Mesendoderm (in vitro differentiated cells): ENCODE measurements around the gene ACSL3.
A peak's percentile ranks its signal among the peaks of the same experiment; 100 is the strongest.
"Not testable (repeated sequence)": the region's sequence is repeated elsewhere in the genome, so short reads cannot be mapped to it uniquely, and the experiment has no call there.

Experiments used
- DNase-seq: peaks from one replicate; pipeline ENCODE4 v3.0.0; 2013
- H2AK5ac ChIP-seq: 2 replicates; pipeline ENCODE4 v1.6.1; 2013; ENCODE audit warnings: low read length, inconsistent platforms
- H2BK120ac ChIP-seq: 2 replicates; pipeline ENCODE4 v1.6.1; 2013; ENCODE audit warnings: low read depth, mild to moderate bottlenecking, low read length, moderate library complexity, mixed read lengths
- H2BK15ac ChIP-seq: replicated peaks from 2 replicates; pipeline ENCODE4 v1.6.1; 2013; ENCODE audit warnings: low read depth, mild to moderate bottlenecking, moderate library complexity
- H2BK5ac ChIP-seq: 2 replicates; pipeline ENCODE4 v1.6.1; 2013; ENCODE audit warnings: low read length, inconsistent platforms
- H3K18ac ChIP-seq: 2 replicates; pipeline ENCODE4 v1.6.1; 2013; ENCODE audit warnings: mild to moderate bottlenecking, low read length, mixed read lengths
- H3K23ac ChIP-seq: one replicate; pipeline ENCODE4 v1.6.1; 2013; ENCODE audit warnings: low read length
- H3K27ac ChIP-seq: 2 replicates; pipeline ENCODE4 v1.5.1; 2013; ENCODE audit warnings: low read depth, mild to moderate bottlenecking, inconsistent platforms, low read length, moderate library complexity
- H3K27me3 ChIP-seq: 2 replicates; pipeline ENCODE4 v1.6.1; 2013; ENCODE audit warnings: low read length, control low read depth, mild to moderate bottlenecking, inconsistent platforms; ENCODE audit not compliant: insufficient read depth, poor library complexity
- H3K36me3 ChIP-seq: 2 replicates; pipeline ENCODE4 v1.6.1; 2013; ENCODE audit warnings: low read length, inconsistent platforms; ENCODE audit not compliant: control insufficient read depth, insufficient read depth
- H3K4ac ChIP-seq: one replicate; pipeline ENCODE4 v1.6.1; 2013; ENCODE audit warnings: low read depth, mild to moderate bottlenecking, low read length, moderate library complexity
- H3K4me1 ChIP-seq: 2 replicates; pipeline ENCODE4 v1.6.1; 2013; ENCODE audit warnings: low read depth, low read length, inconsistent platforms; ENCODE audit not compliant: control insufficient read depth
- H3K4me2 ChIP-seq: 2 replicates; pipeline ENCODE4 v1.6.1; 2013; ENCODE audit warnings: low read length
- H3K4me3 ChIP-seq: 2 replicates; pipeline ENCODE4 v1.5.1; 2013; ENCODE audit warnings: mild to moderate bottlenecking, low read length
- H3K56ac ChIP-seq: one replicate; pipeline ENCODE4 v1.6.1; 2013; ENCODE audit warnings: low read length
- H3K79me1 ChIP-seq: 2 replicates; pipeline ENCODE4 v1.6.1; 2013; ENCODE audit warnings: low read length, inconsistent platforms
- H3K79me2 ChIP-seq: 2 replicates; pipeline ENCODE4 v1.6.1; 2013; ENCODE audit warnings: mild to moderate bottlenecking, low read length; ENCODE audit not compliant: control insufficient read depth, insufficient read depth
- H3K9ac ChIP-seq: 2 replicates; pipeline ENCODE4 v1.6.1; 2013; ENCODE audit warnings: low read length, inconsistent platforms
- H4K5ac ChIP-seq: one replicate; pipeline ENCODE4 v1.6.1; 2013; ENCODE audit warnings: low read length
- H4K8ac ChIP-seq: one replicate; pipeline ENCODE4 v1.6.1; 2013; ENCODE audit warnings: low read depth, mild to moderate bottlenecking, control low read depth, low read length, moderate library complexity
- WGBS: extraction: QIAGEN DNeasy Blood & Tissue Kit; methylation state at CpG from one replicate; pipeline ENCODE4 v1.1.7; 2013; ENCODE audit warnings: low lambda C conversion rate, missing lambda C conversion rate; ENCODE audit not compliant: insufficient coverage; ENCODE audit errors: extremely low coverage; 5-methylcytosine and 5-hydroxymethylcytosine counted together

The ACSL3 gene

GRCh38 chr2:222912776-222913175, 51.9 kb downstream of the ACSL3 start:
- Histone ChIP-seq H4K8ac (no peak overlapping the region), H2BK5ac (no peak overlapping the region), H2AK5ac (no peak overlapping the region), H3K79me1 (peaks cover 10% of the 10 kb centered on the region), H3K4me1 (peaks cover 2% of the 10 kb centered on the region), H3K79me2 (peaks cover 24% of the 10 kb centered on the region), H3K4ac (no peak overlapping the region), H3K23ac (no peak overlapping the region), H3K9ac (no peak overlapping the region), H4K5ac (no peak overlapping the region), H2BK120ac (no peak overlapping the region), H3K36me3 (peaks cover 2% of the 10 kb centered on the region), H3K27me3 (no peaks in the 10 kb centered on the region), H3K18ac (no peak overlapping the region), H3K56ac (no peak overlapping the region), H3K4me3 (no peak overlapping the region), H2BK15ac (no peak overlapping the region), H3K4me2 (no peak overlapping the region), H3K27ac (no peak overlapping the region)
- WGBS, result no CpG with 5 or more reads among the region's 3 CpGs
- DNase-seq, result no peak

GRCh38 chr2:222915092-222915957, 54.5 kb downstream of the ACSL3 start:
- no peaks in the 10 kb centered on the region for H3K36me3 ChIP-seq
- 100% methylated on average over 1 of the region's 7 CpGs for WGBS
- no peak for DNase-seq

GRCh38 chr2:222916229-222917197, 55.7 kb downstream of the ACSL3 start:
- Histone ChIP-seq H4K5ac (no peak overlapping the region), H3K79me2 (peaks cover 15% of the 10 kb centered on the region), H3K56ac (no peak overlapping the region), H2BK15ac (no peak overlapping the region), H3K27me3 (no peaks in the 10 kb centered on the region), H3K4me2 (no peak overlapping the region), H2AK5ac (no peak overlapping the region), H3K4me1 (no peaks in the 10 kb centered on the region), H3K18ac (no peak overlapping the region), H4K8ac (no peak overlapping the region), H3K36me3 (no peaks in the 10 kb centered on the region), H3K4me3 (no peak overlapping the region), H3K9ac (no peak overlapping the region), H2BK5ac (no peak overlapping the region), H3K79me1 (peaks cover 7% of the 10 kb centered on the region), H2BK120ac (no peak overlapping the region), H3K23ac (no peak overlapping the region), H3K4ac (no peak overlapping the region), H3K27ac (no peak overlapping the region)
- WGBS, result no CpG with 5 or more reads among the region's 11 CpGs
- no peak for DNase-seq

More at GRCh38 chr2:222915092-222915957, 54.5 kb downstream of the ACSL3 start:
- no peak overlapping the region for H2AK5ac ChIP-seq
- peaks cover 15% of the 10 kb centered on the region for H3K79me2 ChIP-seq
- no peak overlapping the region for H3K23ac ChIP-seq
- H3K27ac ChIP-seq, result no peak overlapping the region
- no peak overlapping the region for H4K8ac ChIP-seq
- no peak overlapping the region for H3K4me2 ChIP-seq
- H2BK15ac ChIP-seq, result no peak overlapping the region
- H3K4me1 ChIP-seq, result no peaks in the 10 kb centered on the region
- no peak overlapping the region for H2BK120ac ChIP-seq
- H3K4me3 ChIP-seq, result no peak overlapping the region
- no peak overlapping the region for H3K9ac ChIP-seq
- H3K27me3 ChIP-seq, result no peaks in the 10 kb centered on the region
- no peak overlapping the region for H4K5ac ChIP-seq
- H2BK5ac ChIP-seq, result no peak overlapping the region
- H3K79me1 ChIP-seq, result peaks cover 6% of the 10 kb centered on the region
- H3K18ac ChIP-seq, result no peak overlapping the region
- no peak overlapping the region for H3K56ac ChIP-seq
- no peak overlapping the region for H3K4ac ChIP-seq

- H3K56ac ChIP-seq, H3K23ac ChIP-seq, H3K4ac ChIP-seq, H3K4me1 ChIP-seq, H4K8ac ChIP-seq, H2BK15ac ChIP-seq, H2BK5ac ChIP-seq, H3K79me1 ChIP-seq, H3K27me3 ChIP-seq, H3K9ac ChIP-seq, H3K36me3 ChIP-seq, H3K4me2 ChIP-seq, H2BK120ac ChIP-seq, H3K27ac ChIP-seq, H3K4me3 ChIP-seq, H4K5ac ChIP-seq, H3K18ac ChIP-seq, DNase-seq, H2AK5ac ChIP-seq: not testable (repeated sequence)
- H3K79me2 ChIP-seq, result peaks cover 14% of the 10 kb centered on the region
- WGBS, result no CpG with 5 or more reads among the region's 9 CpGs
These were observed 56.4 kb downstream of the ACSL3 start for GRCh38 chr2:222917212-222917611.

- H3K9ac ChIP-seq, result no peak overlapping the region
- H3K79me2 ChIP-seq, result peaks cover 3% of the 10 kb centered on the region
- no peak overlapping the region for H3K18ac ChIP-seq
- H3K4me2 ChIP-seq, result no peak overlapping the region
- WGBS, result no CpG with 5 or more reads among the region's 2 CpGs
- H2BK5ac ChIP-seq, result no peak overlapping the region
- H2AK5ac ChIP-seq, result no peak overlapping the region
- peaks cover 2% of the 10 kb centered on the region for H3K36me3 ChIP-seq
- peak; percentile 74 for DNase-seq
- H3K4me3 ChIP-seq, result no peak overlapping the region
- no peaks in the 10 kb centered on the region for H3K27me3 ChIP-seq
- H2BK120ac ChIP-seq, result no peak overlapping the region
- no peak overlapping the region for H3K4ac ChIP-seq
- no peak overlapping the region for H4K5ac ChIP-seq
- no peak overlapping the region for H3K27ac ChIP-seq
- H4K8ac ChIP-seq, result no peak overlapping the region
- no peaks in the 10 kb centered on the region for H3K4me1 ChIP-seq
- H3K23ac ChIP-seq, result no peak overlapping the region
- no peak overlapping the region for H3K56ac ChIP-seq
- H3K79me1 ChIP-seq, result peaks cover 5% of the 10 kb centered on the region
- no peak overlapping the region for H2BK15ac ChIP-seq
These were observed 59.1 kb downstream of the ACSL3 start for GRCh38 chr2:222919841-222920526.
